HEK293T (cell line): ENCODE data around the gene EHBP1.
"Not testable (repeated sequence)": the region's sequence is repeated elsewhere in the genome, so short reads cannot be mapped to it uniquely, and the experiment has no call there.

Experiments
- CTCF ChIA-PET: fragments of 350-600 bp; formaldehyde crosslinking; extraction: SDS; loops from one replicate; lab custom pipeline; 2021; ENCODE audit warnings: antibody characterized with exemption, inconsistent platforms; lab: Yijun Ruan, JAX
- POLR2A ChIA-PET: fragments of 350-600 bp; formaldehyde crosslinking; extraction: SDS; loops from one replicate; lab custom pipeline; 2020; ENCODE audit warnings: antibody characterized with exemption, inconsistent platforms; lab: Yijun Ruan, JAX
- DNase-seq: peaks from one replicate; pipeline ENCODE4 v3.0.0; 2012; ENCODE audit warnings: mixed read lengths; ENCODE audit errors: extremely low spot score
- ARNT ChIP-seq: fragments of 450-650 bp; IDR thresholded peaks from 2 replicates; pipeline ENCODE4 v1.6.1; 2017; ENCODE audit warnings: mild to moderate bottlenecking
- BHLHE40 ChIP-seq: fragments of 450-650 bp; IDR thresholded peaks from 2 replicates; pipeline ENCODE4 v1.6.1; 2016; ENCODE audit warnings: mild to moderate bottlenecking, moderate library complexity, borderline replicate concordance
- CTBP1 ChIP-seq: fragments of 450-650 bp; IDR thresholded peaks from 2 replicates; pipeline ENCODE4 v1.6.1; 2016; ENCODE audit warnings: borderline replicate concordance
- ELF4 ChIP-seq: fragments of 450-650 bp; IDR thresholded peaks from 2 replicates; pipeline ENCODE4 v1.6.1; 2017; ENCODE audit warnings: antibody characterized with exemption
- FOXA1 ChIP-seq: fragments of 450-650 bp; IDR thresholded peaks from 2 replicates; pipeline ENCODE4 v1.6.1; 2016; ENCODE audit warnings: mild to moderate bottlenecking
- FOXK2 ChIP-seq: fragments of 450-650 bp; IDR thresholded peaks from 2 replicates; pipeline ENCODE4 v1.6.1; 2016; ENCODE audit warnings: mild to moderate bottlenecking
- FOXM1 ChIP-seq: fragments of 450-650 bp; IDR thresholded peaks from 2 replicates; pipeline ENCODE4 v1.6.1; 2017; ENCODE audit warnings: mild to moderate bottlenecking, borderline replicate concordance
- HDGF ChIP-seq: fragments of 450-650 bp; IDR thresholded peaks from 2 replicates; pipeline ENCODE4 v1.6.1; 2017; ENCODE audit warnings: antibody characterized with exemption, borderline replicate concordance
- L3MBTL2 ChIP-seq: fragments of 450-650 bp; conservative IDR thresholded peaks from 2 replicates; pipeline ENCODE4 v1.6.1; 2016; ENCODE audit warnings: mild to moderate bottlenecking
- LEF1 ChIP-seq: fragments of 450-650 bp; IDR thresholded peaks from 2 replicates; pipeline ENCODE4 v1.6.1; 2017; ENCODE audit warnings: mild to moderate bottlenecking, borderline replicate concordance
- NFRKB ChIP-seq: fragments of 450-650 bp; IDR thresholded peaks from 2 replicates; pipeline ENCODE4 v1.6.1; 2016; ENCODE audit warnings: mild to moderate bottlenecking, moderate library complexity
- PKNOX1 ChIP-seq: fragments of 450-650 bp; IDR thresholded peaks from 2 replicates; pipeline ENCODE4 v1.6.1; 2016
- SP1 ChIP-seq: fragments of 450-650 bp; IDR thresholded peaks from 2 replicates; pipeline ENCODE4 v1.6.1; 2017
- SUZ12 ChIP-seq: fragments of 450-650 bp; IDR thresholded peaks from 2 replicates; pipeline ENCODE4 v1.6.1; 2016; ENCODE audit warnings: mild to moderate bottlenecking
- TARDBP ChIP-seq: fragments of 450-650 bp; IDR thresholded peaks from 2 replicates; pipeline ENCODE4 v1.6.1; 2016
- ZNF384 ChIP-seq: fragments of 450-650 bp; IDR thresholded peaks from 2 replicates; pipeline ENCODE4 v1.6.1; 2016

The EHBP1 gene

GRCh38 chr2:62743506-62743905 is 38.0 kb downstream of the EHBP1 start:
- TF ChIP-seq PKNOX1: no peak
- no peak for TF ChIP-seq ARNT
- TF ChIP-seq ELF4: no peak
- no peak for TF ChIP-seq FOXM1
- TF ChIP-seq FOXA1: no peak

DNA sequence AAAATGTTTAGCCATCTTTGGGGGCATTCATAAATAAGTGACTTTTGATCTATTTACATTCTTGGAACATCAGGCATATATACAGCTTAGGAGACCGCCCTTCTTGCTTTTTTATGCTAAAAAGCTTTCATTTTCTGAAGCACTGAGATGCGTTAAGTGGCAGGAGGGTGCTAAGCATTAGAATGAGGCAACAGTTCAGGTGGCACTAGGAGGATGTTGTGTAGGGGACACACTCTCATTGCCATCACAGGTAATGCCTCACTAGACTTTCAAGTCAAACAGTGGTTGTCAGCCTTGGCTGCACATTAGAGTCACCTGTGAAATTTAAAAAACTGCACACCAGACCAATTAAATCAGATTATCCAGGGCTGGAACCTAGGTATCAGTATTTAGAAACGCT is 39.1 kb downstream of the EHBP1 start:
- CTCF ChIA-PET: no interaction called here
- no peak for TF ChIP-seq ARNT
- no peak for TF ChIP-seq FOXA1
- no peak for TF ChIP-seq ELF4
- no peak for TF ChIP-seq L3MBTL2
- TF ChIP-seq PKNOX1: no peak
- no peak for TF ChIP-seq TARDBP
- TF ChIP-seq FOXM1: no peak
- no peak for TF ChIP-seq HDGF
- no peak for TF ChIP-seq SP1
- no peak for TF ChIP-seq CTBP1
- TF ChIP-seq FOXK2: no peak
- no peak for TF ChIP-seq BHLHE40
- TF ChIP-seq NFRKB: no peak
- TF ChIP-seq SUZ12: no peak
- TF ChIP-seq ZNF384: no peak
- TF ChIP-seq LEF1: no peak

More at GRCh38 chr2:62743506-62743905, 38.0 kb downstream of the EHBP1 start:
- no peak for DNase-seq
- ChIA-PET POLR2A (no interaction called here), CTCF (interaction anchor here (0.5 to 0.6 kb wide), 2 partner anchors 750 to 1413 kb away, joined by 3 read pairs; no protein-coding TSS in a partner anchor)

GRCh38 chr2:62745891-62746481 is 40.5 kb downstream of the EHBP1 start:
- POLR2A ChIA-PET: no interaction called here
- DNase-seq: no peak
- TF ChIP-seq ARNT: no peak
- no peak for TF ChIP-seq BHLHE40
- TF ChIP-seq TARDBP: no peak
- TF ChIP-seq FOXM1: no peak
- no peak for TF ChIP-seq NFRKB
- no peak for TF ChIP-seq L3MBTL2
- no peak for TF ChIP-seq SP1
- TF ChIP-seq CTBP1: no peak
- TF ChIP-seq LEF1: no peak
- CTCF ChIA-PET: interaction anchor here (0.6 kb wide), 1 partner anchor 133 kb away, joined by 4 read pairs; no protein-coding TSS in a partner anchor

More for the DNA sequence above, 39.1 kb downstream of the EHBP1 start:
- no peak for DNase-seq
- POLR2A ChIA-PET: no interaction called here

DNA sequence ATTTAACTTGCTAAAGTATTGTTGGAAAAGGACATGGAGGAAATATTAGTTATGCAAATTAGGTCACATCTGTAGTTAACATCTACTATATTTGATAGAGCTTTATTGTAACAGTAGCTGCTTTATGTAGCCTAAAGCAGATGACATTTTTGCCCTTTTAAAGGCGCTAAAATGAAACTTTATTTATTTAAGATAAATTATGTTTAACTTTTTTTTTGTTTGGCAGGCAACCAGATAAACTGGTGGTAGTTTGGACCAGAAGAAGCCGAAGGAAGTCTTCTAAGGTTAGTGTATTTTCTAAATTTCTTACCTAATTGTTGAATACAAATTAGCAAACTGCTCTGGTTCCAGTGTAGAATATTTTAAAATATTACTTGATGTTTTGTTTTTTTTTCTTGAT is 41.7 kb downstream of the EHBP1 start:
- TF ChIP-seq LEF1: no peak
- TF ChIP-seq ELF4: no peak
- TF ChIP-seq NFRKB: no peak
- TF ChIP-seq FOXM1: no peak
- no peak for TF ChIP-seq FOXA1
- TF ChIP-seq SP1: no peak
- no peak for TF ChIP-seq BHLHE40
- no peak for TF ChIP-seq SUZ12
- TF ChIP-seq FOXK2: no peak
- no peak for TF ChIP-seq TARDBP
- no peak for TF ChIP-seq HDGF
- no peak for TF ChIP-seq ARNT
- ChIA-PET POLR2A (no interaction called here), CTCF (no interaction called here)
- DNase-seq: no peak

DNA sequence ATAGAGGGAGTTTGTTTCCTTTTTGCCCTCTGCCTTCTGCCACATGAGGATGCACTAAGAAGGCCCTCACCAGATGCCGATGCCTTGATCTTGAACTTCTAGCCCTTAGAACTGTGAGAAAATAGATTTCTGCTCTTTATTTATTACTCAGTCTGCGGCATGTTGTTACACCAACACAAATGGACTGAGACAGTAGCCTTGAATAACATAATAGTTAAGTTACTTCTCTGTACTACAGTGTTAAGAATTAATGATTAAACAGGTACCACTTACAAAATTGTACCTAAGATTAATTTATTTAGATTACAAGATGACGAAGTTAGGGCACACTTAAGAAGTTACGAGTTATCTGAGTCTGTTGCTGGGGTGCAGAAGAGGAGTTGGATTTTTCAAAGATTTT is 42.4 kb downstream of the EHBP1 start:
- TF ChIP-seq CTBP1: no peak
- TF ChIP-seq FOXK2: no peak
- TF ChIP-seq FOXA1: no peak
- TF ChIP-seq TARDBP: no peak
- no peak for TF ChIP-seq L3MBTL2
- TF ChIP-seq HDGF: no peak
- TF ChIP-seq BHLHE40: no peak
- POLR2A ChIA-PET: no interaction called here
- CTCF ChIA-PET: no interaction called here
- no peak for DNase-seq

DNA sequence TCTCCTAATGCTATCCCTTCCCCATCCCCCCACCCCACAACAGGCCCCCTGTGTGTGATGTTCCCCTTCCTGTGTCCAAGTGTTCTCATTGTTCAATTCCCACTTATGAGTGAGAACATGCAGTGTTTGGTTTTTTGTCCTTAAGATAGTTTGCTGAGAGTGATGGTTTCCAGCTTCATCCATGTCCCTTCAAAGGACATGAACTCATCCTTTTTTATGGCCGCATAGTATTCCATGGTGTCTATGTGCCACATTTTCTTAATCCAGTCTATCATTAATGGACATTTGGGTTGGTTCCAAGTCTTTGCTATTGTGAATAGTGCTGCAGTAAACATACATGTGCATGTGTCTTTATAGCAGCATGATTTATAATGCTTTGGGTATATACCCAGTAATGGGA is 43.6 kb downstream of the EHBP1 start:
- DNase-seq, CTCF ChIA-PET, POLR2A ChIA-PET: not testable (repeated sequence)

- no peak for TF ChIP-seq HDGF
- TF ChIP-seq PKNOX1: no peak
- no peak for TF ChIP-seq FOXM1
- TF ChIP-seq TARDBP: no peak
- no peak for TF ChIP-seq BHLHE40
- TF ChIP-seq ZNF384: no peak
- TF ChIP-seq FOXA1: no peak
- TF ChIP-seq FOXK2: no peak
- TF ChIP-seq ELF4: no peak
- TF ChIP-seq ARNT: no peak
- TF ChIP-seq CTBP1: no peak
- no peak for TF ChIP-seq LEF1
- no peak for TF ChIP-seq NFRKB
- TF ChIP-seq SP1: no peak
- TF ChIP-seq SUZ12: no peak
- no peak for TF ChIP-seq L3MBTL2
- CTCF ChIA-PET: no interaction called here
- POLR2A ChIA-PET: no interaction called here
- DNase-seq: no peak
These were observed 51.5 kb downstream of the EHBP1 start for GRCh38 chr2:62757029-62757428.
